ENCODE results near the gene BHLHA9.

The BHLHA9 gene

GRCh38 chr17:1312261-1312870 is 42.1 kb downstream of the BHLHA9 start:
- TF ChIP-seq PPARA (CRISPR knock-in tag; IDR thresholded peaks at IDR 0.05; ENCODE audit: borderline replicate concordance) (no peak), GLIS3 (CRISPR knock-in tag; IDR thresholded peaks at IDR 0.05) (no peak), CREB5 (CRISPR knock-in tag; IDR thresholded peaks at IDR 0.05; ENCODE audit: low read depth) (no peak), ESRRG (CRISPR knock-in tag; IDR thresholded peaks at IDR 0.05) (no peak), ZNF8 (CRISPR knock-in tag; IDR thresholded peaks at IDR 0.05) (no peak), TSHZ2 (CRISPR knock-in tag; IDR thresholded peaks at IDR 0.05) (no peak), TOX (CRISPR knock-in tag; IDR thresholded peaks at IDR 0.05; ENCODE audit: borderline replicate concordance) (no peak), ZNF70 (CRISPR knock-in tag; IDR thresholded peaks at IDR 0.05) (no peak), ZFP3 (CRISPR knock-in tag; IDR thresholded peaks at IDR 0.05) (no peak), CSDC2 (CRISPR knock-in tag; IDR thresholded peaks at IDR 0.05) (no peak), RARB (CRISPR knock-in tag; IDR thresholded peaks at IDR 0.05) (no peak), BACH2 (CRISPR knock-in tag; IDR thresholded peaks at IDR 0.05; ENCODE audit: borderline replicate concordance) (no peak), ZFP30 (CRISPR knock-in tag; IDR thresholded peaks at IDR 0.05) (no peak), OSR1 (CRISPR knock-in tag; IDR thresholded peaks at IDR 0.05) (no peak), PATZ1 (CRISPR knock-in tag; IDR thresholded peaks at IDR 0.05; ENCODE audit: borderline replicate concordance) (no peak)
- peak; percentile 56; the same call in 2 of the 3 replicates for ATAC-seq

- ATAC-seq, result no peak
- no peak for TF ChIP-seq ZNF8 (CRISPR knock-in tag; IDR thresholded peaks at IDR 0.05)
- TF ChIP-seq ZC3H10 (CRISPR knock-in tag; IDR thresholded peaks at IDR 0.05), result no peak
- no peak for TF ChIP-seq ZNF70 (CRISPR knock-in tag; IDR thresholded peaks at IDR 0.05)
- TF ChIP-seq TOX (CRISPR knock-in tag; IDR thresholded peaks at IDR 0.05; ENCODE audit: borderline replicate concordance), result no peak
- TF ChIP-seq TSHZ2 (CRISPR knock-in tag; IDR thresholded peaks at IDR 0.05), result no peak
- TF ChIP-seq SNAI2 (CRISPR knock-in tag; IDR thresholded peaks at IDR 0.05), result no peak
- no peak for TF ChIP-seq ARNTL (CRISPR knock-in tag; IDR thresholded peaks at IDR 0.05; ENCODE audit: borderline replicate concordance, low read depth)
These were observed 43.2 kb downstream of the BHLHA9 start for GRCh38 chr17:1313270-1314005.

GRCh38 chr17:1315409-1315808 is 45.2 kb downstream of the BHLHA9 start:
- ATAC-seq, result no peak
- TF ChIP-seq ZFP3 (CRISPR knock-in tag; IDR thresholded peaks at IDR 0.05), result no peak
- TF ChIP-seq ESRRG (CRISPR knock-in tag; IDR thresholded peaks at IDR 0.05), result no peak
- no peak for TF ChIP-seq TSHZ2 (CRISPR knock-in tag; IDR thresholded peaks at IDR 0.05)
- TF ChIP-seq CREB5 (CRISPR knock-in tag; IDR thresholded peaks at IDR 0.05; ENCODE audit: low read depth), result no peak
- TF ChIP-seq ZC3H10 (CRISPR knock-in tag; IDR thresholded peaks at IDR 0.05), result no peak
- no peak for TF ChIP-seq TOX (CRISPR knock-in tag; IDR thresholded peaks at IDR 0.05; ENCODE audit: borderline replicate concordance)
- TF ChIP-seq ARNTL (CRISPR knock-in tag; IDR thresholded peaks at IDR 0.05; ENCODE audit: borderline replicate concordance, low read depth), result no peak
- no peak for TF ChIP-seq PATZ1 (CRISPR knock-in tag; IDR thresholded peaks at IDR 0.05; ENCODE audit: borderline replicate concordance)
- no peak for TF ChIP-seq RARB (CRISPR knock-in tag; IDR thresholded peaks at IDR 0.05)
- TF ChIP-seq CSDC2 (CRISPR knock-in tag; IDR thresholded peaks at IDR 0.05), result no peak
- no peak for TF ChIP-seq ISL1 (CRISPR knock-in tag; IDR thresholded peaks at IDR 0.05)
- no peak for TF ChIP-seq ZNF8 (CRISPR knock-in tag; IDR thresholded peaks at IDR 0.05)
- no peak for TF ChIP-seq OSR1 (CRISPR knock-in tag; IDR thresholded peaks at IDR 0.05)
- no peak for TF ChIP-seq ZNF70 (CRISPR knock-in tag; IDR thresholded peaks at IDR 0.05)

Measured in SK-N-SH treated with all-trans-retinoic acid at 6 μM for 48 hours (cell line).